GDM1 (cell line): ENCODE measurements around the gene CTSF.
"Not testable (repeated sequence)": the region's sequence is repeated elsewhere in the genome, so short reads cannot be mapped to it uniquely, and the experiment has no call there.

Source experiments
- DNase-seq: peaks from one replicate; lab custom pipeline; 2025; lab: John Stamatoyannopoulos, UW

CTSF gene

DNA sequence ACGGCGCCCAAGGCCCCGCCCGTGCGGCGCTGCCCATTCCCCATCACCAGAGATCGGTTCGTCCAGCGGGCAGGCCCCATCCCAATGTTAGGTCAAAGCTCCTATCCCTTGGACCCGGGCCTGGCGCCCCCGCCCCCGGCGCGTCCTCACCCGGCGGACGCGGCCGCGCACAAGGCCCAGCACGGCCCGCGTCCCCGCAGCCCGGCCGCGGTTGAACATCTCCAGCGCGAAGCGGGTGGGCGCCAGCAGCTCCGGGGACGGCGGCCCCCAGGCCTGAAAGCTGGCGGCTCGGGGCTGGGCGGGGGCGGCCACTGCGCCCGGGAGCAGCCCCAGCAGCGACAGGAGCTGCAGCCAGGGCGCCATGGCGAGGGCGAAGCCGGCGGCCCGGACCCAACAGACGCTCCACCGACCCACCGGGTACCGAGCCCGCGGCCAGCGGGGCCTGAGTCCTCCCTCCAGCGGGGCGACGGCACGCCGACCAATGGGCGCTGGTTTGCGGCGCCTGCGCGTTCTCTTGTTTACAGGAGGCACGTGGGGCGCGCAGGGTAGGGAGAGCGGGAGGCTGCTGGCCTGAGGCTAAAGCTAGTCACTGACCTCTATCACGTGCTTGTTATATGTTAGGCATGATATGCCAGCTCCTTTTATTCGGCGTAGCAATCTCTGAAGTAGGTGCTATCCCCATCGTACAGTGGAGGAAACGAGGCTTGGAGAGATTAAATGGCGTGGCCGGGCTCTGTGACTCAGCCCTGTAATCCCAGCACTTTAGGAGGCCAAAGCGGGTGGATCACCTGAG is at the start of gene CTSF:
TSS of gene CTSF (minus strand) at position 483 of the 793 bp plus-strand sequence. CDS start at position 363, 120 bp downstream.
- peak; percentile 18 for DNase-seq

DNA sequence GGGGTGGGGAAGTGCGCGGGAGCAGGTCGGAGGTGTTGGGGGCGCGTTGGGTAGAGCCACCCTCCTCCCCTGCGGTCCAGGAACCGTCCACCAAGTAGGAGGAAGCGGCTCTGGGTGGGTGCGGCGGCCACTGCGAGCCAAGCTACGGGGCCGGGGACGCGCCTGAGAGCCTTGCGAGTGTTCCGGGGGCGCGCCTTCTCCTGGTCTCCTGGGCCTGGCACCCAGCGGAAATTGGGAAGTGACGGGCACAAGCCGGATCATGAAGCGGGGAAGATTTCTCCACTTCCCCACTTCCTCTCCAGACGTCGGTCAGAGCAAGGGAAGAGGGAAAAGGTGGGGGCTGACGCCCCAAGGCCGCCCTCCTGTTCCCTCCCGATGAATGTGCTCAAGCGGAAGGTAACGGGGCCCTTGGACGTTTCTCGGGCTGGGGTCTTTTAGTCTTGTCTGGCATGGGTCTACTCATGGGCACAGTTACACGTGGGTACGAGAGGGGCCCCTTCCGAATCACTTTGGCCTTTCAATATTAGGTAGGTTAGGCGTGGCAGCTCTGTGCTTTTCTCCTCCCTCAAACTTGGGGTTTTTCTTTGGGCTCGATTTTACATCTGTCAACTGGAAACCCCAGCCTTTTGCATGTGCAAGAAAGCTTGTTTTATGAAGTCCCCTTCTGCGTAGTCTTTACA is 48.9 kb upstream of the CTSF start:
- DNase-seq: no peak

DNA sequence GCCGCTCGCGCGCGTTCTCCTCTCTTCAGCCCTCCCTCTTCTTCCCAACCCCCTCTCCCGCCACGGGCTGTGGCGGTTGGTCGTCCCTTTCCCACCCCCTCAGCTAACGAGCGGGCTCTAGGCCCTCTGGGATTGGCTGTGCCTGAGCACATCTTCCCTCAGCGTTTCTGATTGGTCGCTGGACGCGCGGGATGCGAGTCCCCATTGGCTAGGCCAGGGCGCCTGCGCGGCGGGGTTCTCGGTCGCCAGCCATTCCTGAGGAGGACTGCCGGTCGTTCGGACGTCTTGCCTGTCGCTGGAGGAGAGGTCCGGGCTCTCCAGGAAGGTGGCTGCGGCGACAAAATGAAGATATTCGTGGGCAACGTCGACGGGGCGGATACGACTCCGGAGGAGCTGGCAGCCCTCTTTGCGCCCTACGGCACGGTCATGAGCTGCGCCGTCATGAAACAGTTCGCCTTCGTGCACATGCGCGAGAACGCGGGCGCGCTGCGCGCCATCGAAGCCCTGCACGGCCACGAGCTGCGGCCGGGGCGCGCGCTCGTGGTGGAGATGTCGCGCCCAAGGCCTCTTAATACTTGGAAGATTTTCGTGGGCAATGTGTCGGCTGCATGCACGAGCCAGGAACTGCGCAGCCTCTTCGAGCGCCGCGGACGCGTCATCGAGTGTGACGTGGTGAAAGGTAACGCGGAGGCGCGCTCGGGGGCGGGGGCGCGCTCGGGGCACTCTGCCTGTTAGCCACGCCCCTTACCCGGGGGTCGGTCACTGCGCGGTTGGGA is 48.2 kb upstream of the CTSF start, which contains the start of gene RBM14:
TSS of gene RBM14 (plus strand) at position 252 of the 776 bp plus-strand sequence. CDS start at position 343, 91 bp downstream.
- peak; percentile 98 for DNase-seq

DNA sequence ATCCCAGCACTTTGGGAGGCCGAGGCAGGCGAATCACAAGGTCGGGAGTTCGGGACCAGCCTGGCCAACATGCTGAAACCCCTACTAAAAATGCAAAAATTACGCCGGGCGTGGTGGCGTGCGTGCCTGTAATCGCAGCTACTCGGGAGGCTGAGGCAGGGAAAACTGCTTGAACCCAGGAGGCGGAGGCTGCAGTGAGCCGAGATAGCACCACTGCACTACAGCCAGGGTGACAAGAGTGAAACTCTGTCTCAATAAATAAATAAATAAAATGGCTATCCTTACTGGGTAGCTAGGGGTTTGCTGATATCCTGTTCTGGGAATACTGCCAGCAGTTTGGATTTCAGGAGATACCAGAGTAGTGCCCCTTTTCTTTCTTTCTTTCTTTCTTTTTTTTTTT is 45.7 kb upstream of the CTSF start:
- no peak for DNase-seq

DNA sequence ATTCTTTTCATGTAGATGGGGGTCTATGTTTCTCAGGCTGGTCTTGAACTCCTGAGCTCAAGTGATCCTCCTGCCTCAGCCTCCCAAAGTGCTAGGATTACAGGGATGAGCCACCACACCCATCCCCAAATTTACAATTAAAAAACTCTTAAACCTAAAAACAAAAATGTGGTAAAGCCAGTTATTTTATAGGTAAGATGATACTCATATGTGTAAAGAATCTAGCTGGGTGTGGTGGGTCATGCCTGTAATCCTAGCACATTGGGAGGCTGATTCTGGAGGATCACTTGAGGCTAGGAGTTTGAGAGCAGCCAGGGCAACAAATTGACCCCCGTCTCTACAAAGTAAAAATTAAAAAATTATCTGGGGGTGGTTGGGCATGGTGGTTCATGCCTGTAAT is 44.1 kb upstream of the CTSF start:
- no peak for DNase-seq

DNA sequence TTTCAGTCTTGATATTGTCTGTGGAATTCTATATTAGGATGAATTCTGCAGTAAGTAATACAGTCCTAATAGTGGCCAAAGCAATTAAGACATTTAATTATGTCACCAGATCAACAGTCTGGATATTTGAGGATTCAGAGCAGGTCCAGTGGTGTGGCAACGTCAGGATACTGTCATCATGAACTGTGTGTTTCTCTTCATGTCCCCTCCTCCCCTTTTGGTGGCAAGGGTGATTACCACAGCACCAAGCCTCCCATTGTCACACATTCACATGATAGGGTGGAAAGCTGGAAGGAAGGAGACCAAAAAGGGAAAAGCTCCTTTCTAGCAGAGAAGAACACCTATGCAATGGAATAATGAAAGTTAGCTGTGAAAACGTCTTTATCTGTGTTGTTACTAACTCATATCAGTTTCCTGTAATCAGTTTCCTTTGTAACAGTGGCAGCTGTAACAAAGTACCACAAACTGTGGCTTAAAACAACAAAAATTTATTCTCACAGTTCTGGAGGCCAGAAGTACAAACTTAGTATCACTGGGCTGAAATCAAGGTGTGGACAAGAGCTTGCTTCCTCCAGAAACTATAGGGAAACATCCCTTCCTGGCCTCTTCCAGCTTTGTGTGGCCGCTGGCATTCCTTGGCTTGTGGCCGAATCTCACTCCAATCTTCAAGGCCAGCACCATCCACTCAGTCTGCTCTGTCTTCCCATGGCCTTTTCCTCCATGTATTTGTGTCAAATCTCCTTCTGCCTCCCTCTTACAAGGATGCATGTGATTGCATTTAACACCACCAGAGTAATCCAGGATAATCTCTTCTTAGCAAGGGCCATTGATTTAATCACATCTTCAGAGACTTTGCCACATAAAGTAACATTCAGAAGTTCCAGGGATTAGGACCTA is 41.6 kb upstream of the CTSF start:
- no peak for DNase-seq

DNA sequence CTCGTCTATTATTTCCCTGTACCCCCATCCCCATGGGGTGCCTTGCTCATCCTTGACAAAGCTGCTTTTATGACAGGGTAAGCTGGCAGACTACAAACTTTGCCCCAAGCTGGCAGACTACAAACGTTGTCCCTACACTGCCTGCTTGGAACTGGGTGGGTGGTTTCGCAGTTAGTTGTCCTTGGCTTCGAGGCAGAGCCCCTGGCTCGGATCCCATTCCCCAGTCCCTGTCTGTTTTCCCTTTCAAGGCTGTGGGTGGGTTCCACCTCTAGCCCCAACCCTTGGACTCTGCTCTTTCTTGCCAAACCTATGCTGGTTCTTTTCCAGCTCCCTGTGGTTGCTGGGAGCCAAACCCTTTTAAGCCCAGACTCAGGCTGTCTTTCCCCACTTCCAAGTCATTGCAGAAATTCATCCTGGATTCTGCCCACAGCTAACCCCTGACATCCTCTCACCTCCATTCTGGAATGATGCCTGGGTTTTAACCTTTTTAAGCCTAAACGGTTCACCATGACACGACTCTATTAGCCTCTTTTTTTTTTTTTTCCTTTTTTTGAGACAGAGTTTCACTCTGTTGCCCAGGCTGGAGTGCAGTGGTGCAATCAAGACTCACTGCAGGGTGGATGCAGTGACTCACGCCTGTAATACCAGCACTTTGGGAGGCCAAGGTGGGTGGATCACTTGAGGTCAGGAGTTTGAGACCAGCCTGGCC is 38.9 kb upstream of the CTSF start:
- no peak for DNase-seq

DNA sequence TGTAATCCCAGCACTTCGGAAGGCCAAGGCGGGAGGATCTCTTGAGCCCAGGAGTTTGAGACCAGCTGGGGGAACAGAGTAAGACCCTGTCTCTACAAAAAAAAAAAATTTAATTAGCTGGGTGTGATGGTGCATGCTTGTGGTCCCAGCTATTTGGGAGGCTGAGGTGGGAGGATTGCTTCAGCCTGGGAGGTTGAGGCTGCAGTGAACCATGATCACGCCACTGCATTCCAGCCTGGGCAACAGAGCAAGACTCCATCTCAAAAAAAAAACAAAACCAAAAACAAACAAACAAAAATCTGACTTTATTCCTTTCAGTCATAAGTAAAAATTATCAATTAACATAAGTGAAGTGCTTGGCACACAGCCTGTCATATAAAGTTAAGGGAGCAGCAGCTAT is 38.2 kb upstream of the CTSF start:
- not testable (repeated sequence) for DNase-seq

DNA sequence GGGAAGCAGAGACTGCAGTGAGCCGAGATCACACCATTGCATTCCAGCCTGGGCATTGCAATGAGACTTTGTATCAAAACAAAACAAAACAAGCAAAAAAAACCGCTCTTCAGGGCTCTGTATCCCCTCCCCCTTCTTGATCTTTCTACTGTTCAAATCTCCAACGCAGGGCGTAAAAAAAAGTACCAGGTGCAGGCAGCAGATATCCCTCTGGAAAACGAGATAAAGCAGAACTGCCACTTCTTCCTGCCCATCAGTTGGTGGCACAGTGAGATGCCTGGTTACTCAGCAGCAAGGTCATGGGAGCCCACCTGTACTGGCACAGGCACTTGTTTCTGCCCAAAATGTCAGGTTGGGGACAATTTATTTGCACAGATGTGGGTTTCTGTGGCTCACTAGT is 35.7 kb upstream of the CTSF start:
- DNase-seq: no peak

DNA sequence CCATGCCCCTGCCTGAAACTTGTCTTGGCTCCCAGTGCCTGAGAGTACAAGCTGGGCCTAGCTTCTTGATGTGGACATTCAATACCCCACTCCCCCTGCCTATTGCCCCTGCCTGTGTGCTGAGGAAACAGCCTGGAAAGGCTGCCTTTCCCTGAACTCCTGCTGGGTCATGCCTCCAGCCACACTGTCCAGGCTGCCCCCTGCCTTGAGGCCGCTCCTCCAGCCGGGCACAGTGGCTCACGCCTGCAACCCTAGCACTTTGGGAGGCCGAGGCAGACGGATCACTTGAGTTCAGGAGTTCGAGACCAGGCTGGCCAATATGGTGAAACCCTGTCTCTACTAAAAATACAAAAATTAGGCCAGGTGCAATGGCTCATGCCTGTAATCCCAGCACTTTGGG is 34.7 kb upstream of the CTSF start:
- DNase-seq: no peak

DNA sequence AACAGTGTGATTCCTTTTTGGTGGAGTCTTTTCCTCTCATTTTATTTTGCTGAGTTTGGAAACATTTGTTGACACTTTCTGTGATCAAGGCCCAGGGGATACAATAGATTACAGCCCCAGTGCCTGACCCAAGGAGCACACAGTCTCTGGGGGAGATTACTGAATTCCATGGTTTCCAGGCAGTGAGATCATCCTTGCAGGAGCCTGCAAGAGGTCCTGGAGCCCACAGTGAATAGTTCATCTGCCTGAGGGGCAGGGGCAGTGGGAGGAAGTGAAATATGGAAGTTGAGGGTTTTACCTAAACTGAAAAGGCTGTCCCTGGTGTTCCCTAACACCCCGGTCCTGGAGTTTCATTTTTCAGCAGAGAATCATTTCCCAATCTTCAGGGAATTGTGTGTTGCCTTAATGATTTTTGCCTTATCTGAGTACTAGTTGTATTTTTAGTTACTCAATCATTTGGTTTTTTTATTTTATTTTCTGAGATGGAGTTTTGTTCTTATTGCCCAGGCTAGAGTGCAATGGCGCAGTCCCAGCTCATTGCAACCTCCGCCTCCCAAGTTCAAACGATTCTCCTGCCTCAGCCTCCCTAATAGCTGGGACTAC is 32.3 kb upstream of the CTSF start:
- DNase-seq: no peak

DNA sequence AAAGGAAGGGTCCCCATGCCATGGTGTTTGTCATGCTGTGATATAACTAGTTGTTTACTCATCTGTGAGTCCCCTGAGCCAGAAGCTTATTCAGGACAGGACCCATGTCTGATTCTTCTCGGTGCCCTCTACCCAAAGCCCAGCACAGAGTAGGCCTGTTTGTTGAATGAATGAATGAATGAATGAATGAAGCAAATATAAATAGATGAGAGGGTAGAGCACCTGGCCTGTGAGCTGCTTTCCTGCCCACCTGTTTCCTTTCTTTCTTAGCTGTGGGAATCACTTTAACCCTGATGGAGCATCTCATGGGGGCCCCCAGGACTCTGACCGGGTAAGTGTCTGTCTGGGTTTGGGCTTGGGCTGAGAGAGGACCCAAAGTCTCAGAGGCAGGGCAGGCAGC is 31.8 kb upstream of the CTSF start:
- no peak for DNase-seq

DNA sequence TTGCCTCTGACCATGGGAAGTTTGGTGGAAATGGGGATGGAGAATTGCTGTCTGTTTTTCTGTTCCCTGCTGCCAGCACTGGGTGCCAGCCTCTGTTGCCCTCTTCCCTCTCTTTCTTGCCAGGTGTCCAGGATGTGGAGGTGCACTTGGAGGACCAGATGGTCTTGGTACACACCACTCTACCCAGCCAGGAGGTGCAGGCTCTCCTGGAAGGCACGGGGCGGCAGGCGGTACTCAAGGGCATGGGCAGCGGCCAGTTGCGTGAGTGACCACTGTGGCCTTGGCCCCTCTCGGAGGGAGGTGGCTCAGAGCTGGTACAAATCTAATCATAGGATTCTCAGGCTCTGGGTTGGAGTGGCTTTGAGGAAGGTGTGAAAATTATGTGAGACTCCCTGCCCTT is 30.6 kb upstream of the CTSF start:
- no peak for DNase-seq

DNA sequence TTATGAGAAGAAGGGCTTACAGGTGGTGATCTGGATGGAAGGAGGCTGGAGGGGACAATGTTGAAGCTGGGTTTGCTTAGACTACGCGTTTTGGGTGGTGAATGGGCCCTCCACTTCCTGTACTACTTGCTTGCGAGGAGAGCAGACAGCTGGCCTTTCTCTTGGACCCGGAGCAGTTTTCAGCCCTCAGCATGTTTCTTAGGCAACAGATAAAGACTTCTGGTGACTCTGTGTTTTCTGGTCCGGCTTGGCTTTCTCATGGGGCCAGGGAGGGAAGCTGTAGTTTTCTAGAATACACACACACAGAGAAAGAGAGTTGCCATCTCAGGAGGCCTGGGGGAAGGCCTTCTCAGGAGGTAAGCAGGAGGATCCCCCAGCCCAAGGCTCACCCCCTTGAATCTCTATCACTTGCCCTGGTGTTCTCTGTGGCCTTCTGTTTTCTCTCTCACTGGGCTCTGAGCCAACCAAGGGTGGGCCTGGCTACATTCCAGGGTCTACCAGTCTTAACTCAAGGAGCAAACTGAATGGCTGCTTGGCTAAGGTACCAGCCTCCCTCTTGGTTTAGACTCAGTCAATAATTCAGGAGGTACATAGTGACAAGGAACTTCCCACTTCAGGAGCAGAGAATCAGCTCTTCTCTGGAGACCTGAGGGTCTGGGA is 27.0 kb upstream of the CTSF start:
- no peak for DNase-seq

DNA sequence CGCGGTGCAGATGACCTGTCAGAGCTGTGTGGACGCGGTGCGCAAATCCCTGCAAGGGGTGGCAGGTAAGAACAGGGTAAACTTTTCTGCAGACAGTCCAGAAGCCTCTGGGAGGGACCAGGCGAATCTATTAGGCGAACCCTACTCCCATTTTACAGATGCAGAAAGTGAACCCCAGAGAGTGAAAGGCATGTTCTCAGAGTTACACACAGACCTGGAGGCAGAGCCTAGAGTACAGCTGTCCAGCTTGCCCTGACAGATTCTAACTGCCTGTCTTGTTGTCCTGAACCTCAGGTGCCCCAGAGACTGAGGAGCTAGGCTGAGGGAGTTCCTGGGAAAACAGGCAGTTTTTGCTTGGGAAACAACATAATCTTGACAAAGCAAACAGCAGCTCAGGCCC is 25.2 kb upstream of the CTSF start:
- DNase-seq: no peak

DNA sequence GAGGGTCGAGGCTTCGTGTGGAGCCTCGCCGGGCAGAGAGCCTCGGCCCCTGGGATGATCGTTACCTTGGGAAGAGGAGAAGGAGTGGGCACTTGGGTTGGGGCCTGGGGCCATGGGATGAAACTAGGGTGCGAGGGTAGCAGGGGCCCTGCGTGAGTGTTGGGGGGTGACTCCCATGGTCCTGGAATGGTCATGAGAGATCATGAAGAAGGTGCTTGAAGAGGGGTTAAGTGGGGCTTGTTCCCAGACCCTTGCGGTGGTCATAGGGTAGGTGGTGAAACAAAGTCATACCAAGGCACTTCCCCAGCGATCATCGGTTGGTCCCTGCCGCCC is 24.9 kb upstream of the CTSF start:
- no peak for DNase-seq

DNA sequence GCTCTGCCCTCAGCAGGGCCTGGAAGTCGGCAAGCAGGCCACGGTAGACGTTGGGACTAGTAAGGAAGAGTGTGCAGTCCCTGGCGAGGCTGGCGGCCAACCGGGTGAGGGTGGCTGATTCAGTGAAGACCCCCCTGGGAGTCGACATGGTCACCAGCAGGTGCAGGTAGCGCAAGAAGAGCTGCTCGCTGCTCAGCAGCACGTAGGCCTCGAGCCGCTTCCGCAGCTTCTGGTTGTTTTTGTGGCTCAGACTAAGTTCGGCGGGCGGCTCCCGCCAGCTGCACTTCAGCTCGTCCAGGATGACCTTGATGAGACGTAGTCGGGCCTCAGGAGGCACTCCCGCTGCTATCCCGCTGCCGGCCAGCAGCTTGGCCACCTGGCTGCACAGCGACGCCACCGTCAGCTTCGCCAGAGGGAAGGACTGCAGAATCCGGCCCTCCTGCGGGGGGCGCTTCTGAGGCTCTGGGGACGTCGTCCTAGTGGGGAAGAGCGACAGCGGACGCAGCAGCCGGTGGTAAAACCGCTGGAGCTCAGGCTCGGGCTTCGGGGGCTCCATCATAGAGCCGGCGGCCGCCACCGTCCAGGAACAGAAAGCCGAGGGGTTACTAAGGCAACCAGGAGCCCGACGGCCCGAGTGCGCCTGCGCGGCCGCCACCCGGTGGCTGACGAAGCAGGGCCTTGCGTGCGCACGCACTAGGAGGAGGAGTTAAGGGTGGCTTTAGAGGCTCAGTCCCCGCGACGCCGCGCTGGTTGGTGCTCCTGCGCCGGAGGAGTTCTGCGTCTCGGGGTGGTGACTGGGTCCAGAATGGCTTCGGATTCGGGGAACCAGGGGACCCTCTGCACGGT is 24.3 kb upstream of the CTSF start, which contains the start of the genes CCDC87 and CCS:
TSS of gene CCDC87 (minus strand) at position 607 of the 846 bp plus-strand sequence. CDS start at position 559, 48 bp downstream.
TSS of gene CCS (plus strand) at position 729 of the 846 bp plus-strand sequence. CDS start at position 806, 77 bp downstream.
- DNase-seq: peak; percentile 93

DNA sequence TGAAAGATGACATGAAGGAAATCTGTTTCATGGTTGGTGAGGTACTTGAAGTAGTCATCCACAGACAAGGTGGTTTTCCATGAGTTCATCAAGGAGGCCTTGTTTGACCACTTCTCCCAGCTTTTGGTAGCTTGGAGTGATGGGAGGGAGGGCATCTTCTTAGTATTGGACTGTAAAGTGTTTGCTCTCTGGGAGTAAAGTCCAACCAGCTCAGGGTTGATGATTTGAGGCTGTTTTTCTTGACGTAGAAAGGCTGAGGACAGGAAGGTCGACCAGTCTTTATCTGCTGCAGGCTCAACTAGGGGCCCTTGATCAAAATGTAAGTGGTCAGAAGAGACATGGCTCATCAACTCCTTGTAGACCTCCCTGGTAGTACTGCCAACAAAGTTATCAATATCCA is 22.8 kb upstream of the CTSF start:
- DNase-seq: no peak
